Activated CD4-positive, alpha-beta T cell treated with anti-CD3 and anti-CD28 coated beads, Interleukin-2, amount 10 ng/mL, durations not matched to agents 7 days and 5 days (primary cell): ENCODE results near the gene MAK. TPM values are rescaled to one million over a fixed set of nuclear protein-coding genes. Genes with fewer than 3 reads are reported as not detected.
"Not testable (repeated sequence)": the region's sequence is repeated elsewhere in the genome, so short reads cannot be mapped to it uniquely, and the experiment has no call there.

ENCODE experiments used
- CTCF ChIA-PET: fragments of 350-600 bp; sonication (Branson Sonifier 250); formaldehyde crosslinking; loops from one replicate; lab custom pipeline; 2021; ENCODE audit warnings: antibody characterized with exemption; lab: Charles Lee
- POLR2A ChIA-PET: fragments of 350-600 bp; sonication (Branson Sonifier 250); formaldehyde crosslinking; loops from one replicate; lab custom pipeline; 2021; ENCODE audit warnings: antibody characterized with exemption; lab: Charles Lee
- DNase-seq: peaks from one replicate; pipeline ENCODE4 v3.0.0-alpha.2; 2020
- H3K27ac Mint-ChIP-seq: one replicate; pipeline ENCODE4 v1.8.0; 2021; ENCODE audit warnings: mild to moderate bottlenecking, moderate library complexity, mixed read lengths
- H3K27me3 Mint-ChIP-seq: one replicate; pipeline ENCODE4 v1.8.0; 2021; ENCODE audit warnings: mixed read lengths
- H3K36me3 Mint-ChIP-seq: one replicate; pipeline ENCODE4 v1.8.0; 2021; ENCODE audit warnings: low read depth, mixed read lengths
- H3K4me1 Mint-ChIP-seq: one replicate; pipeline ENCODE4 v1.8.0; 2021; ENCODE audit warnings: mixed read lengths
- H3K4me3 Mint-ChIP-seq: one replicate; pipeline ENCODE4 v1.8.0; 2021; ENCODE audit warnings: mild to moderate bottlenecking, moderate library complexity, mixed read lengths
- H3K9me3 Mint-ChIP-seq: one replicate; pipeline ENCODE4 v1.8.0; 2021; ENCODE audit warnings: mixed read lengths
- total RNA-seq, 2 experiments: library from RNA; stranded (reverse); gene quantifications; one replicate each; pipeline ENCODE4 v1.2.3, GENCODE V29; 2021

MAK gene
- total RNA-seq, 2 experiments from 2014 or later: 0.07 TPM; not detected in 1

DNA sequence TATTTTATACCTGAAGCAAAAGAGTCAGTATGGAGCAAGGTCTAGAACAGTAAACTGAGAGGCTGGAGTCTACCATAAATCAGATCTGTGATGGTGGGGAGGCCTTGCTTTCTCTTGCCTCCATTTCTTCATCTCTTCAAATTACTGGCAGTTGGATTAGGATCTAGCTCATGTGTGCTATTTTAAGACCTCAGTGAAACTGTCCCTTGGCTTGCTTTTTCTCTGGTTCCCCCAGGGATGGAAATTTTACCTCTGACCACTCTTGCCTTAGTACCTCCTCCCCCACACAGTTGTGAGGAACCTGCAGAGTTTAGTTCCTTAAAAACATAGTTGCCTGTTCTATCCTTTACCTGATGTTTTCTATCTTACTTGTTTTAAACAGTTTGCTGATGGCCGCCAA lies 82.3 kb downstream of the MAK start:
- H3K27me3 Mint-ChIP-seq: no peaks in the 10 kb centered on the region
- H3K27ac Mint-ChIP-seq: no peak overlapping the region
- peaks cover 26% of the 10 kb centered on the region for H3K4me1 Mint-ChIP-seq
- ChIA-PET CTCF (no interaction called here), POLR2A (no interaction called here)
- peaks cover 65% of the 10 kb centered on the region for H3K36me3 Mint-ChIP-seq
- no peak for DNase-seq
- no peaks in the 10 kb centered on the region for H3K9me3 Mint-ChIP-seq
- no peak overlapping the region for H3K4me3 Mint-ChIP-seq

DNA sequence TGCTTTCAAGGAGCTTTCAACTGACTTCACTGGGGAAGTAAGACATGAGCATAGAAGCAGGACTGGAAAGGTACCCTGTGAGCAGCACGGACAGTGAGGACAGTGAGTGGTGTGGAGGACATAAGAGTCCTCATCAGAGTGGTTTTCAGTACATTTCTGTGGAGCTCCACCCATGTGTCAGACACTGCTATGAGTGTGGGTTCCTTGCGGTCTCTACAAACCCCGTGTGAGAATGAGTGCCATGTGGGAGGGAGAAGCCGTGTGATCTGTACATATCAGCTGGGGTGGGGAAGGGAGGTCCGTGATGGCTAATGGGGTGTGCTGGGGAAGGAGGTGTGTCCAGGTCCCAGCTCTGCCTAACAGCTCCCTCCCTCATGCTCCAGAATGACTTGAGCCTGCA lies 86.6 kb downstream of the MAK start:
- H3K9me3 Mint-ChIP-seq, POLR2A ChIA-PET, H3K27me3 Mint-ChIP-seq, H3K27ac Mint-ChIP-seq, H3K4me3 Mint-ChIP-seq, DNase-seq: not testable (repeated sequence)
- Mint-ChIP-seq H3K36me3 (peaks cover 49% of the 10 kb centered on the region), H3K4me1 (peaks cover 46% of the 10 kb centered on the region)
- CTCF ChIA-PET: interaction anchor here (0.9 kb wide), 1 partner anchor 14 kb away, joined by 4 read pairs; no protein-coding TSS in a partner anchor

DNA sequence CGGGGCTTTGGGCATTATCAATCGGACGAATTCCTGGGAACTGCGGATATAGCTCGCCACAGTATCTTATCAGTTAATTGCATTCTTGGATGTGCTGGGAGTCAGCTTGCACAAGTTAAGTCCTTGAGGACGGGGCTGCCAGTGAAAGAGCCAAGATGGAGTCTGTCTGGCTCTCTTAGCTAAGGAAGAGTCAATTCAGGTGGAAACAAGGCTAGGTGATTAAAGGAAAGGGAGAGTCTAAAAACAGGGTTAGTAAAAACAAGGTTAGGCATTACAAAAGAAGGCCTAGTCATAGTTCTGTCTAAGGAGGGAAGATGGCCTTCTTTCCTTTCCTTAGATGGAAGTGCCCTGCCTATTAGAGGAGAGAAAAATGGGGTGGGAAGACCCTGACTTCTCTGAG lies 87.8 kb downstream of the MAK start:
- H3K4me1 Mint-ChIP-seq: peaks cover 58% of the 10 kb centered on the region
- CTCF ChIA-PET, H3K4me3 Mint-ChIP-seq, POLR2A ChIA-PET, H3K9me3 Mint-ChIP-seq, H3K27me3 Mint-ChIP-seq, DNase-seq, H3K27ac Mint-ChIP-seq: not testable (repeated sequence)
- peaks cover 40% of the 10 kb centered on the region for H3K36me3 Mint-ChIP-seq

DNA sequence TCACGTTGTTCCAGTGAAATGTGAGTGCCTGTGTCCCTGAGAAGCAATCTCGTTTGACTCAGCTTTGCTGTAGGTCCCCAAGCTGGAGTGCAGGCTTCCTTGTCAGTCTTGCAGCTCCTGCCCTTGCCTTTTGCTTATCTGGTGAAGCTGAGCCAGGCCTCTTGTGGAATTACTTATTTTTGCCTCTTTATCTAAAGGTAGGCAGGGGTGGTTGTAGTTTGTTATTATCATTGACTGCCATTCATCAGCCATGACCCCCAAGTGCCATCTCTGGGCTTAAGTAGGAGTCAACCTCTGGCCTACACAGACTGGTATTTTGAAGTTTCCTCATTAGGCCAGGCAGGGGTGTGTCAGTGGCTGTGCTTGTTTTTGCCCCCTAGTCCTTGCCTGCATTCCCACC lies 88.6 kb downstream of the MAK start:
- POLR2A ChIA-PET: no interaction called here
- H3K27me3 Mint-ChIP-seq: no peaks in the 10 kb centered on the region
- no peak overlapping the region for H3K27ac Mint-ChIP-seq
- no peaks in the 10 kb centered on the region for H3K9me3 Mint-ChIP-seq
- peaks cover 59% of the 10 kb centered on the region for H3K4me1 Mint-ChIP-seq
- no peak for DNase-seq
- CTCF ChIA-PET: interaction anchor here (0.8 to 1.5 kb wide), 2 partner anchors 17 to 26 kb away, joined by 3 read pairs; no protein-coding TSS in a partner anchor
- peaks cover 33% of the 10 kb centered on the region for H3K36me3 Mint-ChIP-seq
- no peak overlapping the region for H3K4me3 Mint-ChIP-seq

DNA sequence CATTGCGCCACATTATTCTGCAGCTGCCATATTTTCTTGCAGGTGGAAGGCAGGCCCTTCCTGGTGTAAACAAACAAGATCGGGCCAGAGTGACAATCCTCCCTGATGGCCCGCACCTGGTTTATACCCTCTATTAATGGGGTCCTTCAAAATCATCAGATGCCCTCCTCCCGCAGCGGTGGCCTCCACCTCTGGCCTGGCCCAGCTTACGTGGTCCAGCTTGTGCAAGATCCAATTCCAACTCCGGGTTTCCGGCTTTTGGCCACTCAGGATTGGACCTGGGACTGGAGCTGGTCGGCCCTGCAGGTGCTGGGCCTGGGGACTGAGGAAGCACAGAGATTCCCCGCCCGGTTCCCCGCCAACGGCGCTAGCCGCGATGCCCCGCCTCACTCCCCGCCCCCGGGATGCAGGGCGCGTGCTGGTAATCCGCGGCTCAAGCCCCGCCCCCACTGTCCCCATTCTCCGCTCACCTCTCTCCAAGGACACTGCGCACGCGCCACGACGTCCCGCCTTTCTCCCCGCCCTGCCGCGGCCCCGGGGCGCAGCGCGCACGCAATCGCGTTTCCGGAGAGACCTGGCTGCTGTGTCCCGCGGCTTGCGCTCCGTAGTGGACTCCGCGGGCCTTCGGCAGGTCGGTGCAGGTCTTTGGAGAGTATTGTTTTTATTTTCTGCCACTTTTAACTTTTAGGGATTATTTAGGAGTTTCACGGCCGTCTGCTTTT lies 90.9 kb downstream of the MAK start, which contains the start of gene TMEM14B:
TSS of gene TMEM14B (plus strand) at position 555 of the 722 bp plus-strand sequence. CDS start 1,441 bp downstream, outside the sequence.
- peaks cover 50% of the 10 kb centered on the region for H3K4me1 Mint-ChIP-seq
- peak; percentile 99 for DNase-seq
- ChIA-PET POLR2A (interaction anchor here (0.6 to 1.4 kb wide), 3 partner anchors 15 to 182 kb away, joined by 3 to 5 read pairs (median 4); partner anchors contain the start of genes C6orf52 and PAK1IP1), CTCF (interaction anchor here (1.2 to 3.3 kb wide), 2 partner anchors 26 to 28 kb away, joined by 3 to 10 read pairs; no protein-coding TSS in a partner anchor)
- peaks cover 21% of the 10 kb centered on the region for H3K36me3 Mint-ChIP-seq
- no peaks in the 10 kb centered on the region for H3K9me3 Mint-ChIP-seq
- no peaks in the 10 kb centered on the region for H3K27me3 Mint-ChIP-seq
- peak within 1 kb of the TSS; percentile 95 for H3K27ac Mint-ChIP-seq
- H3K4me3 Mint-ChIP-seq: peak within 1 kb of the TSS; percentile 93

DNA sequence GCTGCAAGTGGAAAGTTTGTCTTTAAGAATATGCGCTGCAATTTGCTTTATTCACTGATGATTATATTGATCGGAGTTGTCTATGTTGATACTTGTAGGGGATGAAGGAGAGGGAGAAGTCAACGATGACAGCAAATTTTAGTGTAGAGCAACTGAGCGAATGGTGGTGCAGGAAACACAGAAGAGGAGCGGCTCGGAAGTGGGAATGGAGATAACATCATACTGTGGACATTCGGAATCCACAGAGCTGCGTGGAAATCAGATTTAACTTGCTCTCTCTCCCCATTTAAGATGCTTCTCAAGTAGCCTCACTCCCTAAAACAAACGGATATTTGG lies 91.5 kb downstream of the MAK start:
- no peak for DNase-seq
- POLR2A ChIA-PET: no interaction called here
- no peaks in the 10 kb centered on the region for H3K27me3 Mint-ChIP-seq
- no peaks in the 10 kb centered on the region for H3K9me3 Mint-ChIP-seq
- H3K4me3 Mint-ChIP-seq: peak overlapping the region; percentile 93
- peak overlapping the region; percentile 95 for H3K27ac Mint-ChIP-seq
- CTCF ChIA-PET: interaction anchor here (1.0 to 3.3 kb wide), 3 partner anchors 26 to 55 kb away, joined by 3 to 10 read pairs (median 3); no protein-coding TSS in a partner anchor
- H3K4me1 Mint-ChIP-seq: peaks cover 50% of the 10 kb centered on the region
- H3K36me3 Mint-ChIP-seq: peaks cover 24% of the 10 kb centered on the region

DNA sequence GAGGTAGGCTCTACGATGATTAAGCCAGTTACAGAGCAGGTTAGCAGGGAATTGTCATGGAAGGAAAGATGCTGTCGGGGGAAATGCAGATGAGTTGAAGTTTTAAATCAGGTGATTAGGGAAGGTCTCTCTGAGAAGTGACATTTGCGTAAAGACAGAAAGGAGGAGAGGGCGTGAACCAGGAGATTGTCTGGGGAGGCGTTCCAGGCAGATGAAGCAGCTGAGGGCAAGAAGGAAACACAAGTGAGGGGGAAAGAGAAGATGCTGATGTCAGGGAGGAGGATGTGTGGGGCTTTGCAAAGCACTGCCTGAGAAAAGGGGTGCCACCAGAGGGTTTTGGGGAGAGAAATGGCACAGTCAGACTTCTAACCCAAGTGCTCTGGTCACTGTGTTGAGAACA lies 93.2 kb downstream of the MAK start:
- peaks cover 39% of the 10 kb centered on the region for H3K4me1 Mint-ChIP-seq
- ChIA-PET POLR2A (no interaction called here), CTCF (interaction anchor here (1.5 kb wide), 1 partner anchor 15 kb away, joined by 4 read pairs; no protein-coding TSS in a partner anchor)
- H3K36me3 Mint-ChIP-seq: peaks cover 15% of the 10 kb centered on the region
- no peaks in the 10 kb centered on the region for H3K9me3 Mint-ChIP-seq
- no peak for DNase-seq
- H3K27ac Mint-ChIP-seq: no peak overlapping the region
- H3K27me3 Mint-ChIP-seq: no peaks in the 10 kb centered on the region
- H3K4me3 Mint-ChIP-seq: no peak overlapping the region

DNA sequence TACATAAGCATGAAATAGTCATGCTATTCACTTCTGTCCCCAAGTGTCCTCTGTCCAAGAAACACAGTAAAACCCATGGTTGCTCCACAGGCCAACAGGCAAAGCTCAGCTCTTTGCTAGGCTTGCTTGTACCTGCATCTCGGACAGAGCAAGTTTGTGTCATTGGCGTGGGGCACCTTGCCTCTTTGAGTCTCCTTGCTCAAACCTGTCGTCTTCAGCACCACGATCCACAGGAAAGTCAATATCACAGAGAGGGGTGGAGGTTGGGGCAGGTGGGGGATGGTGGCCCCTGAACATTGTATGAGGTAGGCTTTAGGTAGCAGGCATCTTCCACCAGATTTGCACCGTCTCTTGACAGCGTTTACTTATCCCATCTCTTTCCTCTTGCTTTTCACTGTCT lies 94.8 kb downstream of the MAK start:
- Mint-ChIP-seq H3K4me3 (no peak overlapping the region), H3K27ac (no peak overlapping the region), H3K9me3 (no peaks in the 10 kb centered on the region), H3K36me3 (peaks cover 14% of the 10 kb centered on the region), H3K4me1 (peaks cover 23% of the 10 kb centered on the region), H3K27me3 (no peaks in the 10 kb centered on the region)
- CTCF ChIA-PET: interaction anchor here (1.2 kb wide), 1 partner anchor 17 kb away, joined by 3 read pairs; no protein-coding TSS in a partner anchor
- no peak for DNase-seq
- POLR2A ChIA-PET: no interaction called here

DNA sequence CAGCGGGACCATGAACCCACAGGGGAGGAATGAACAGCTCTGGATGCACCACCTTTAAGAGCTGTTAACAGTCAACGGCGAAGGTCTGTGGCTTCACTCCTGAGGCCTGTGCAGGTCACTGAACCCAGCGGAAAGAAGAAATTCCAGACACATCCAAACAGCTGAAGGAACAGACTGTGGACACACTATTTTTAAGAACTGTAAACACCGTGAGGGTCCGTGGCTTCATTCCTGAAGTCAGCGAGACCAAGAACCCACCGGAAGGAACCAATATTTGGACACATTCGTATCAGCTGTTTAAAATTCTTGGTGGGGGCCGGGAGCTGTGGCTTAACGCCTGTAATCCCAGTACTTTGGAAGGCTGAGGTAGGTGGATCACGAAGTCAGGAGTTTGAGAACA lies 96.1 kb downstream of the MAK start:
- peaks cover 16% of the 10 kb centered on the region for H3K36me3 Mint-ChIP-seq
- no peak for DNase-seq
- peaks cover 21% of the 10 kb centered on the region for H3K4me1 Mint-ChIP-seq
- no peaks in the 10 kb centered on the region for H3K27me3 Mint-ChIP-seq
- ChIA-PET POLR2A (interaction anchor here (0.5 kb wide), 1 partner anchor 21 kb away, joined by 4 read pairs; no protein-coding TSS in a partner anchor), CTCF (interaction anchor here (1.0 to 1.3 kb wide), 2 partner anchors 13 to 19 kb away, joined by 3 to 4 read pairs; partner anchors contain the start of gene TMEM14C)
- H3K4me3 Mint-ChIP-seq: no peak overlapping the region
- H3K27ac Mint-ChIP-seq: no peak overlapping the region
- no peaks in the 10 kb centered on the region for H3K9me3 Mint-ChIP-seq

DNA sequence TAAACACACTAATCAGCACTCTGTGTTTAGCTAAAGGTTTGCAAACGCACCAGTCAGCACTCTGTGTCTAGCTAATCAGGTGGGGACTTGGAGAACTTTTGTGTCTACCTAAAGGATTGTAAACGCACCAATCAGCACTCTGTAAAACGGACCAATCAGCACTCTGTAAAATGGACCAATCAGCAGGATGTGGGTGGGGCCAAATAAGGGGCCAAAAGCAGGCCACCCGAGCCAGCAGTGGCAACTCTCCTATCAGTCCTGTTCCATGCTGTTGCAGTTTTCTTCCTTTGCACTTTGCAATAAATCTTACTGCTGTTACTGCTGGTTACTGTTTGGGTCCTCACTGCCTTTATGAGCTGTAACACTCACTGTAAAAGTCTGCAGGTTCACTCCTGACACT lies 96.7 kb downstream of the MAK start:
- H3K36me3 Mint-ChIP-seq: peaks cover 14% of the 10 kb centered on the region
- CTCF ChIA-PET: interaction anchor here (1.0 to 1.3 kb wide), 2 partner anchors 13 to 19 kb away, joined by 3 to 4 read pairs; partner anchors contain the start of gene TMEM14C
- H3K27me3 Mint-ChIP-seq, H3K9me3 Mint-ChIP-seq, H3K27ac Mint-ChIP-seq, POLR2A ChIA-PET, H3K4me3 Mint-ChIP-seq, DNase-seq: not testable (repeated sequence)
- H3K4me1 Mint-ChIP-seq: peaks cover 16% of the 10 kb centered on the region

DNA sequence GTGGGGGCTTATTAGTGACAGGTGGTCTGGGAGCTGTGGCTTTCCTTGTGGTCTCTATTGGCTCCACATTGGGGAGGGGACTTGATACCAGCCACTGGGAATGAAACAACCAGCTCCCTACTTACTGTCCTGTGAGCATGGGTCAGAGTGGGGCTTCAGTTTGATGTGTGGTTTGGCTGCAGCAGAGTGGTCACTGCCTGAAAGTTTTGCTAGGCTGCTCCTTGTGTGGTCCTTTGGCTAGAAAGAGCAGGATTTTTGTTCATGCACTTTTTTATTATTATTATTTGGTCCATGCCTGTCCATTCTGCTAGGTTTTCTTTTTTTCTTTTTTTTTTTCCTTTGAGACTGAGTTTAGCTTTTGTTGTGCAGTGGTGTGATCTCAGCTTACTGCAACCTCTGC lies 98.3 kb downstream of the MAK start:
- Mint-ChIP-seq H3K27ac (no peak overlapping the region), H3K4me1 (peaks cover 2% of the 10 kb centered on the region), H3K4me3 (no peak overlapping the region), H3K27me3 (no peaks in the 10 kb centered on the region), H3K9me3 (no peaks in the 10 kb centered on the region), H3K36me3 (peaks cover 14% of the 10 kb centered on the region)
- no peak for DNase-seq
- POLR2A ChIA-PET: no interaction called here
- CTCF ChIA-PET: interaction anchor here (0.5 to 0.9 kb wide), 3 partner anchors 9 to 65 kb away, joined by 3 to 5 read pairs (median 3); no protein-coding TSS in a partner anchor

DNA sequence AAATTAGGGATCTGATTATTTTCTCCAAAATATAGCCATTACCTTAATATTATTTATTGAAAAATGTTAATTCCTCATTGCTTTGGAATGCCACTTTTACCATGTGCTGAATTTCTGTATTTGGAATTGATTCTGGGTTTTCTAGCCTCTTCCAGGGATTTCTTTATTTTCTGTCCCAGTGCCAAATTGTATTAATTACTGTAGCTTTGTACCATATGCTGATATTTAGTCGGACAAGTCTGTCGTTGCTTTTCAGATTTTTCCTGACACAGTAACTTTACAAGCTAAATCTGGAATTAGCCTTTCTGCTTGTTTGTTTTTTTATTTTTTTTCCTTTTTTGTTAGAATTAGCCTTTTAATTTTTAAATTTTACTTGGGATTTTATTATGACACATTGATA lies 101.6 kb downstream of the MAK start:
- H3K27ac Mint-ChIP-seq: no peak overlapping the region
- no peak overlapping the region for H3K4me3 Mint-ChIP-seq
- CTCF ChIA-PET: interaction anchor here (1.6 kb wide), 1 partner anchor 15 kb away, joined by 4 read pairs; no protein-coding TSS in a partner anchor
- no peaks in the 10 kb centered on the region for H3K9me3 Mint-ChIP-seq
- no peaks in the 10 kb centered on the region for H3K27me3 Mint-ChIP-seq
- H3K36me3 Mint-ChIP-seq: peaks cover 17% of the 10 kb centered on the region
- H3K4me1 Mint-ChIP-seq: no peaks in the 10 kb centered on the region
- DNase-seq: no peak
- POLR2A ChIA-PET: no interaction called here

DNA sequence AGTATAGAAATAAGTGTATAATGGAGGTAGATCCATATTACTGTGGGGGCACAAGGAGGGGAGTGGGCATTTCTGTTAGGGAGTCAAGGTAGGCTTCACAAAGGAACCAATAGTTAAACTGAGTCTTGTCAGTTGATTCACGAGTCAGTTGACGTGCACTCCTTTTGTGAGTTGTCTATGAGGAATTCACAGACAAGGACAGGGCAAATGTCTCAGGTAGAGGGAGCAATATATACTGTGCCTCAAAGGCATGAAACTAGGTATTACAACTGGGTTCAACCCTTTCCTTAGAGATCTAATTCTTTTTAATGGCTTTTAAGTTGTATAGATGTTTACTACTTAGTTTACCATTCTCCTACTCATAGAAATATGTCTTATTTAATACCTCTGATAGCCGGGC lies 104.5 kb downstream of the MAK start:
- ChIA-PET POLR2A (no interaction called here), CTCF (interaction anchor here (2.5 kb wide), 1 partner anchor 10 kb away, joined by 13 read pairs; the partner anchor contains the start of gene TMEM14C)
- no peak for DNase-seq
- Mint-ChIP-seq H3K9me3 (no peaks in the 10 kb centered on the region), H3K36me3 (peaks cover 22% of the 10 kb centered on the region), H3K4me1 (no peaks in the 10 kb centered on the region), H3K4me3 (no peak overlapping the region), H3K27me3 (no peaks in the 10 kb centered on the region), H3K27ac (no peak overlapping the region)
